Activated CD8-positive, alpha-beta memory T cell treated with anti-CD3 and anti-CD28 coated beads, Interleukin-2, amount 10 ng/mL, durations not matched to agents 7 days and 5 days (primary cell): ENCODE results near the gene CYP19A1. TPM values are rescaled to one million over a fixed set of nuclear protein-coding genes. Genes with fewer than 3 reads are reported as not detected.
"Not testable (repeated sequence)": the region's sequence is repeated elsewhere in the genome, so short reads cannot be mapped to it uniquely, and the experiment has no call there.

ENCODE experiments used
- ATAC-seq: fragments of 150-1000 bp; cut with Tn5 transposase; one replicate; pipeline ENCODE4 v1.10.0; 2021; ENCODE audit warnings: moderate library complexity
- CTCF ChIA-PET: fragments of 350-600 bp; sonication (Branson Sonifier 250); formaldehyde crosslinking; loops from one replicate; lab custom pipeline; 2021; ENCODE audit warnings: antibody characterized with exemption; lab: Charles Lee
- DNase-seq: peaks from one replicate; pipeline ENCODE4 v3.0.0-alpha.2; 2020
- H3K27ac Mint-ChIP-seq: one replicate; pipeline ENCODE4 v1.8.0; 2021; ENCODE audit warnings: mild to moderate bottlenecking, mixed read lengths
- H3K27me3 Mint-ChIP-seq: one replicate; pipeline ENCODE4 v1.8.0; 2021; ENCODE audit warnings: mixed read lengths
- H3K36me3 Mint-ChIP-seq: one replicate; pipeline ENCODE4 v1.8.0; 2021; ENCODE audit warnings: mild to moderate bottlenecking, mixed read lengths
- H3K4me1 Mint-ChIP-seq: one replicate; pipeline ENCODE4 v1.8.0; 2021; ENCODE audit warnings: mixed read lengths
- H3K4me3 Mint-ChIP-seq: one replicate; pipeline ENCODE4 v1.8.0; 2021; ENCODE audit warnings: mild to moderate bottlenecking, moderate library complexity, mixed read lengths
- H3K9me3 Mint-ChIP-seq: one replicate; pipeline ENCODE4 v1.8.0; 2022; ENCODE audit warnings: low read depth, mixed read lengths
- total RNA-seq, 2 experiments: library from RNA; stranded (reverse); gene quantifications; one replicate each; pipeline ENCODE4 v1.2.3, GENCODE V29; 2021

The CYP19A1 gene
- total RNA-seq, 2 experiments from 2014 or later: 1.0 TPM; not detected in 1

- no peaks in the 10 kb centered on the region for H3K9me3 Mint-ChIP-seq
- H3K27me3 Mint-ChIP-seq: peaks cover 15% of the 10 kb centered on the region
- H3K4me1 Mint-ChIP-seq: no peaks in the 10 kb centered on the region
- H3K27ac Mint-ChIP-seq: no peak overlapping the region
- H3K4me3 Mint-ChIP-seq: no peak overlapping the region
- CTCF ChIA-PET: interaction anchor here (1.5 kb wide), 1 partner anchor 124 kb away, joined by 3 read pairs; no protein-coding TSS in a partner anchor
- DNase-seq (no peak), ATAC-seq (no peak)
- H3K36me3 Mint-ChIP-seq: no peaks in the 10 kb centered on the region
These were observed 50.0 kb downstream of the CYP19A1 start for GRCh38 chr15:51288143-51289065.

GRCh38 chr15:51286816-51287215 is 51.6 kb downstream of the CYP19A1 start:
- ATAC-seq (no peak), DNase-seq (no peak)
- H3K4me1 Mint-ChIP-seq: peaks cover 13% of the 10 kb centered on the region
- H3K27me3 Mint-ChIP-seq: peaks cover 15% of the 10 kb centered on the region
- no peaks in the 10 kb centered on the region for H3K9me3 Mint-ChIP-seq
- H3K4me3 Mint-ChIP-seq: no peak overlapping the region
- H3K27ac Mint-ChIP-seq: no peak overlapping the region
- CTCF ChIA-PET: interaction anchor here (1.2 to 2.3 kb wide), 5 partner anchors 18 to 125 kb away, joined by 3 to 5 read pairs (median 4); no protein-coding TSS in a partner anchor
- no peaks in the 10 kb centered on the region for H3K36me3 Mint-ChIP-seq

- H3K9me3 Mint-ChIP-seq: no peaks in the 10 kb centered on the region
- peaks cover 12% of the 10 kb centered on the region for H3K27me3 Mint-ChIP-seq
- no peaks in the 10 kb centered on the region for H3K36me3 Mint-ChIP-seq
- DNase-seq (no peak), ATAC-seq (no peak)
- H3K4me3 Mint-ChIP-seq: no peak overlapping the region
- no peak overlapping the region for H3K27ac Mint-ChIP-seq
- peaks cover 16% of the 10 kb centered on the region for H3K4me1 Mint-ChIP-seq
- CTCF ChIA-PET: interaction anchor here (1.1 to 1.7 kb wide), 2 partner anchors 57 to 122 kb away, joined by 3 to 4 read pairs; no protein-coding TSS in a partner anchor
These were observed 53.0 kb downstream of the CYP19A1 start for GRCh38 chr15:51285399-51285798.

GRCh38 chr15:51284871-51285270 is 53.5 kb downstream of the CYP19A1 start:
- peaks cover 12% of the 10 kb centered on the region for H3K27me3 Mint-ChIP-seq
- CTCF ChIA-PET: interaction anchor here (1.0 to 1.4 kb wide), 2 partner anchors 98 to 122 kb away, joined by 4 to 5 read pairs; no protein-coding TSS in a partner anchor

DNA sequence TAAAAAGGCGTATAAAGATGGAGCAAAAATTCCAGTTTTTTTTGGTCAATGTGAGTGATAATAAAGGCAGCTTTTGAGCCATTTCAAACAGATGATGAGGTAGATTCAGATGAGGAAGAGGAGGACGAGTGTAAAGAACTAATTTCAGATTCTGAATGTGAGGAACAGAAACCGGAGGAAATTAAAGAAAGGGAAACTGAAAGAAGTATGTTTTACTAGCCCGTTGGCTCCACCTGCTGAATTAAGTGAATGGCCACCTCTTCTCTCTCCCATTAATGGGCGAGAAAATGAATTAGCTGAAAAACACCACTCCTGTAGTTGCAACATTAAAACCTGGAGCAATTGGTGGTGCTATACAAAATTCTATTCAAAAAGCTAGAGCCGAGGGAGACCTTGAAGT is 55.4 kb downstream of the CYP19A1 start:
- Mint-ChIP-seq H3K4me1 (peaks cover 16% of the 10 kb centered on the region), H3K27me3 (peaks cover 26% of the 10 kb centered on the region), H3K4me3 (peak overlapping the region; percentile 39), H3K36me3 (no peaks in the 10 kb centered on the region), H3K9me3 (no peaks in the 10 kb centered on the region), H3K27ac (peak overlapping the region; percentile 74)
- ATAC-seq (no peak), DNase-seq (no peak)
- CTCF ChIA-PET: interaction anchor here (1.1 to 3.1 kb wide), 5 partner anchors 90 to 123 kb away, joined by 3 to 27 read pairs (median 7); no protein-coding TSS in a partner anchor

More at GRCh38 chr15:51284871-51285270, 53.5 kb downstream of the CYP19A1 start:
- ATAC-seq: no peak
- no peaks in the 10 kb centered on the region for H3K36me3 Mint-ChIP-seq
- no peaks in the 10 kb centered on the region for H3K9me3 Mint-ChIP-seq
- no peak overlapping the region for H3K4me3 Mint-ChIP-seq
- no peak for DNase-seq
- H3K4me1 Mint-ChIP-seq: peaks cover 16% of the 10 kb centered on the region
- H3K27ac Mint-ChIP-seq: no peak overlapping the region

DNA sequence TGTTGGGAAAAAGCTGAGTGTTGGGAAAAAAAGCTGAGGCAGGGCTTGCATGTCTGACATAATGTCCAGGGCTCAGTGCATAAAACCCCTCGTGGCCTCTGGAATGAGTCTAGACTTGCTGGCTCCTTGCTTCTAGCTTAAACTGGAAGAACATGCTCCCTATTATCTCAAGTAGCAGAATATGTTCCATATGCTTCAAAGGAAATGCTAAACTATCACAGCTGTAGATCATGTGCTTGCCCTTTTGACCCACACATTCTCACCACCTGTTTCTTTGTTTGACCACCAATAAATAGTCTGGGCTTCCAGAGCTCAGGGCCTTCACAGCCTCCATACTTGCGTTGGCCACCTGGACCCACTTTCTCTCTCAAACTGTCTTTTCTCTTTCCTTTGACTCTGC is 56.2 kb downstream of the CYP19A1 start:
- Mint-ChIP-seq H3K4me1 (peaks cover 16% of the 10 kb centered on the region), H3K27me3 (peaks cover 29% of the 10 kb centered on the region)
- H3K36me3 Mint-ChIP-seq, H3K9me3 Mint-ChIP-seq, ATAC-seq, DNase-seq, H3K4me3 Mint-ChIP-seq, H3K27ac Mint-ChIP-seq: not testable (repeated sequence)
- CTCF ChIA-PET: interaction anchor here (1.1 to 3.1 kb wide), 3 partner anchors 96 to 118 kb away, joined by 5 to 27 read pairs (median 11); no protein-coding TSS in a partner anchor

DNA sequence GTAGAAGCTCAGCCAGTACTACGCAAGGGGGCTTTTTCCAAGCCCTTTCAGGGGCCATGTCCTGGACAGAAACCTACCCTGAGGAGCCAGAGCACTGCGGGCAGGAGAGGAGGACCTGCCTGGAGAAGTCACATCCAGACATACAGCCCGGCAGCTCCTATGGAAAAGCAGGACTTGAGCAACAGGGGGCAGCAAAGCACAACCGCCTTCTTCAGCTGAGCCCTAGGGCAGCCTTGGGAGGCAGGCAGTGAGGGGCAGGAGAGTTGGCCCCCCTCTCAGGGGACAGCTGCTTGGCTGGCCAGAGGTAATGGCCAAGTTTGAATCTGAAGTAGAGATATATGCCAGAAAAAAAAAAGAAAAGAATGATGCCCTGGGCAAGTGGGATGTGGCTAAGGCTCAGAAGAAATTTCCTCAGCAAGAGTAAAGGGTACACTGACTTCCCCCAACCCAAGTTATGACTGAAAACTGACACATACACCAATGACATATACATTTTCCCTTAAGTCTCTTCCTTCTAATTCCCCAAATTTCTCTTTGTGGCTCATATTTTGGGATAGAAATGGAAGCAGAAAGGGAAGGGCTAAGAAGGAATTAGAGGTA is 56.9 kb downstream of the CYP19A1 start:
- ATAC-seq (no peak), DNase-seq (peak; percentile 57)
- no peak overlapping the region for H3K4me3 Mint-ChIP-seq
- H3K27ac Mint-ChIP-seq: no peak overlapping the region
- H3K4me1 Mint-ChIP-seq: peaks cover 16% of the 10 kb centered on the region
- CTCF ChIA-PET: interaction anchor here (0.8 to 3.1 kb wide), 6 partner anchors 9 to 122 kb away, joined by 3 to 27 read pairs (median 4); no protein-coding TSS in a partner anchor
- H3K9me3 Mint-ChIP-seq: no peaks in the 10 kb centered on the region
- H3K36me3 Mint-ChIP-seq: no peaks in the 10 kb centered on the region
- H3K27me3 Mint-ChIP-seq: peaks cover 35% of the 10 kb centered on the region

DNA sequence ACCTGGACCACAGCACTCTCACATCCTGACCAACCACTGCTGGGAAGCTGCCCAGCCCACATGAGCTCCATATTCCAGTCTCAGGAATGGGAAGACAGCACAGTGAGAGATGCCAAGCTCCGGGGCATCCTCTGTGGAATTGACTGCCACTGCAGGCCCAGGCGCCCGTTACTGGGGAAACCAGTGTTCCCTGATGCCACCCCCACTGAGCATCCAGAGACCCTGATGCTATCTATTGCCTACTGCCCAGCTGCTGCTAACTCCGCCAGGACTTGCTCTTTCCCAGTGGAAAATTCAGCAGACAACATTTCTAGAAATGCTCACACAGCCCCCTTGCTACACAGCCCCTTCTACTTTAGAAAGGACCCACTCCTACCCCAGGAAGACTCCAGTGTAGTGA is 57.6 kb downstream of the CYP19A1 start:
- Mint-ChIP-seq H3K27ac (no peak overlapping the region), H3K9me3 (no peaks in the 10 kb centered on the region), H3K36me3 (no peaks in the 10 kb centered on the region), H3K27me3 (peaks cover 39% of the 10 kb centered on the region), H3K4me3 (no peak overlapping the region), H3K4me1 (peaks cover 16% of the 10 kb centered on the region)
- no peak for ATAC-seq
- CTCF ChIA-PET: interaction anchor here (0.8 to 3.1 kb wide), 5 partner anchors 8 to 122 kb away, joined by 3 to 27 read pairs (median 3); no protein-coding TSS in a partner anchor
- no peak for DNase-seq

GRCh38 chr15:51279391-51279790 is 59.0 kb downstream of the CYP19A1 start:
- CTCF ChIA-PET: no interaction called here
- peaks cover 37% of the 10 kb centered on the region for H3K27me3 Mint-ChIP-seq
- ATAC-seq: no peak
- H3K27ac Mint-ChIP-seq: no peak overlapping the region
- no peak overlapping the region for H3K4me3 Mint-ChIP-seq
- H3K36me3 Mint-ChIP-seq: no peaks in the 10 kb centered on the region
- H3K4me1 Mint-ChIP-seq: peaks cover 22% of the 10 kb centered on the region
- no peak for DNase-seq
- no peaks in the 10 kb centered on the region for H3K9me3 Mint-ChIP-seq

GRCh38 chr15:51277101-51277500 is 61.3 kb downstream of the CYP19A1 start:
- Mint-ChIP-seq H3K36me3 (no peaks in the 10 kb centered on the region), H3K4me1 (peaks cover 10% of the 10 kb centered on the region), H3K4me3 (no peak overlapping the region), H3K27me3 (peaks cover 40% of the 10 kb centered on the region), H3K27ac (no peak overlapping the region), H3K9me3 (no peaks in the 10 kb centered on the region)
- no peak for ATAC-seq
- CTCF ChIA-PET: no interaction called here
- no peak for DNase-seq

GRCh38 chr15:51274956-51275355 is 63.4 kb downstream of the CYP19A1 start:
- Mint-ChIP-seq H3K36me3 (no peaks in the 10 kb centered on the region), H3K4me3 (no peak overlapping the region), H3K27me3 (peaks cover 40% of the 10 kb centered on the region), H3K4me1 (peaks cover 6% of the 10 kb centered on the region), H3K9me3 (no peaks in the 10 kb centered on the region), H3K27ac (no peak overlapping the region)
- DNase-seq (peak; percentile 45), ATAC-seq (peak; percentile 51)
- CTCF ChIA-PET: interaction anchor here (0.6 to 0.9 kb wide), 2 partner anchors 215 to 1803 kb away, joined by 3 read pairs; no protein-coding TSS in a partner anchor

GRCh38 chr15:51270706-51271105 is 67.7 kb downstream of the CYP19A1 start:
- Mint-ChIP-seq H3K36me3 (peaks cover 2% of the 10 kb centered on the region), H3K9me3 (no peaks in the 10 kb centered on the region), H3K27ac (no peak overlapping the region), H3K27me3 (peaks cover 19% of the 10 kb centered on the region), H3K4me1 (peaks cover 13% of the 10 kb centered on the region), H3K4me3 (no peak overlapping the region)
- DNase-seq: no peak
- CTCF ChIA-PET: interaction anchor here (1.4 kb wide), 2 partner anchors 15 to 113 kb away, joined by 3 read pairs; no protein-coding TSS in a partner anchor
- ATAC-seq: no peak

DNA sequence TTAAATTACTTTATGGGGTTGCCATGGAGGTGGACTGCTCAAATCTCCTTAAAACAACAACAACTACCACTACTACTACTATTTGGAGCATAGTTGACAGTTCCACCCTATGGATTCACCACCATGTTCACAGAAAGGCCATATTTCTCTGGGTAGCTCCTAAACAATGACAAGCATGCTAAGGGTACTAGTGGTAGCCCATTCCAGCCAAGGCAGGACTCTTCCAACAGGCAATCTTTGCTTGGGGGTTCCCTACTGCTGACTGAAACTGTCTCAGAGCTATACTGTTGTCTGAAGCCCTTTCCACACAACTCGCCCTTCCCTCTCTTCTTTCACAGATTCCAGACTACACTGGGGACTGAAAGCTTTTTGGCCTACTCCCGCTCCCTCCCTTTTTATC is 68.9 kb downstream of the CYP19A1 start:
- peaks cover 15% of the 10 kb centered on the region for H3K27me3 Mint-ChIP-seq
- ATAC-seq: no peak
- DNase-seq: no peak
- peaks cover 7% of the 10 kb centered on the region for H3K4me1 Mint-ChIP-seq
- no peak overlapping the region for H3K27ac Mint-ChIP-seq
- no peak overlapping the region for H3K4me3 Mint-ChIP-seq
- H3K9me3 Mint-ChIP-seq: no peaks in the 10 kb centered on the region
- H3K36me3 Mint-ChIP-seq: peaks cover 2% of the 10 kb centered on the region
- CTCF ChIA-PET: interaction anchor here (1.4 kb wide), 2 partner anchors 14 to 115 kb away, joined by 3 read pairs; no protein-coding TSS in a partner anchor
